ENCODE measurements around the gene LHX6.

DNA sequence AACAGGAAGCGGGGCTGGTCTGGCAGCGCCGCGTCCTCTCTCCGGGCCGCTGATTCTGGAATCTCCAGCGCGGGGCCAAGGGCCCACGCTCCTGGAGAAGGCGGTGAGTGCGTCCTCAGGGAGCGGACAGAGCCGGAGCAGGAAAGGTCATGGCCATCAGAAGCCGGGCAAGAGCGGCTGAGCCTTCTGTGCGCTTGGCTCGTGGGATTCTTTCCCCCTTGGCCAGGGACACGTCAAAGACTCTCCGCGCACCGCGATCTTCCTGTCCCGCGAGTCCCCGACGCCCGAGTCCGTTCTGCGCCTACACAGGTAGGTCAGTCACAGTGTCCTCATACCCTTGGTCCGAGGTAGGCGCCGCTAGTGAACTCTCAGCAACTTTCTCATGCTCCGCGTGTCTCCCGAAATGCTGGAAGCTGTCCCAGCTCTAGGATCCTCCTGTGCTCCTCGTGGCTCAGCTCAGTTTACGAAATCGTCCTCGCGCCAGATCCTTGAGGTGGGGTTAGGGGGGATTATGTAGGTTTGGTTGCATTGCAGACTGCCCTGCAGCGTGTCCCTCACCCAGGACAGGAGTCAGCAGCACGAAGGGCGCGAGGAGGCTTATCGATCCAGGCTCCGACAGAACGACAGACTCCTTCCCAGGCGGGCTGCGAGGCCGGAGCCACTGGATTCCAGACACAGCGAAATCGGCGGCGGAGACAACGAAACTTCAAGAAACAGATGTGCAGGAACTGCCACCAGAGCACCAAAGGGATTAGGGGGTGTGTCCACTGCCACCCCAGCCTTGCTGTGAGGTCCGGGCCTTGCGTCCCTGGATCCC lies 8.7 kb downstream of the LHX6 start:
- TF ChIP-seq FOXM1 (IDR thresholded peaks at IDR 0.05; ENCODE audit: borderline replicate concordance, low read depth) (no peak), RAD21 (IDR thresholded peaks at IDR 0.05; ENCODE audit: low read depth) (no peak), EP300 (IDR thresholded peaks at IDR 0.05; ENCODE audit: borderline replicate concordance) (no peak), REST (IDR thresholded peaks at IDR 0.05; ENCODE audit: low read depth) (no peak)

All from Ishikawa (cell line).